Activated CD4-positive, alpha-beta memory T cell treated with anti-CD3 and anti-CD28 coated beads, Interleukin-2, amount 10 ng/mL, durations not matched to agents 7 days and 5 days (primary cell): ENCODE data around the gene SF3B6. TPM values are rescaled to one million over a fixed set of nuclear protein-coding genes. Genes with fewer than 3 reads are reported as not detected.

Experiments used
- CTCF ChIA-PET: fragments of 350-600 bp; sonication (Branson Sonifier 250); formaldehyde crosslinking; loops from one replicate; lab custom pipeline; 2021; ENCODE audit warnings: antibody characterized with exemption, inconsistent platforms; lab: Charles Lee
- POLR2A ChIA-PET: fragments of 350-600 bp; sonication (Branson Sonifier 250); formaldehyde crosslinking; loops from one replicate; lab custom pipeline; 2021; ENCODE audit warnings: antibody characterized with exemption; lab: Charles Lee
- DNase-seq: peaks from one replicate; pipeline ENCODE4 v3.0.0-alpha.2; 2020
- H3K27ac Mint-ChIP-seq: one replicate; pipeline ENCODE4 v1.8.0; 2021; ENCODE audit warnings: mild to moderate bottlenecking, mixed read lengths
- H3K27me3 Mint-ChIP-seq: one replicate; pipeline ENCODE4 v1.8.0; 2021; ENCODE audit warnings: mixed read lengths
- H3K36me3 Mint-ChIP-seq: one replicate; pipeline ENCODE4 v1.8.0; 2021; ENCODE audit warnings: low read depth, mixed read lengths
- H3K4me1 Mint-ChIP-seq: one replicate; pipeline ENCODE4 v1.8.0; 2021; ENCODE audit warnings: mixed read lengths
- H3K4me3 Mint-ChIP-seq: one replicate; pipeline ENCODE4 v1.8.0; 2021; ENCODE audit warnings: mild to moderate bottlenecking, mixed read lengths
- H3K9me3 Mint-ChIP-seq: one replicate; pipeline ENCODE4 v1.8.0; 2021; ENCODE audit warnings: mixed read lengths
- total RNA-seq, 2 experiments: library from RNA; stranded (reverse); gene quantifications; one replicate each; pipeline ENCODE4 v1.2.3, GENCODE V29; 2021

Gene SF3B6, protein sequence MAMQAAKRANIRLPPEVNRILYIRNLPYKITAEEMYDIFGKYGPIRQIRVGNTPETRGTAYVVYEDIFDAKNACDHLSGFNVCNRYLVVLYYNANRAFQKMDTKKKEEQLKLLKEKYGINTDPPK
- total RNA-seq, result 10 to 100 TPM; 87.4 to 88.2 TPM

DNA sequence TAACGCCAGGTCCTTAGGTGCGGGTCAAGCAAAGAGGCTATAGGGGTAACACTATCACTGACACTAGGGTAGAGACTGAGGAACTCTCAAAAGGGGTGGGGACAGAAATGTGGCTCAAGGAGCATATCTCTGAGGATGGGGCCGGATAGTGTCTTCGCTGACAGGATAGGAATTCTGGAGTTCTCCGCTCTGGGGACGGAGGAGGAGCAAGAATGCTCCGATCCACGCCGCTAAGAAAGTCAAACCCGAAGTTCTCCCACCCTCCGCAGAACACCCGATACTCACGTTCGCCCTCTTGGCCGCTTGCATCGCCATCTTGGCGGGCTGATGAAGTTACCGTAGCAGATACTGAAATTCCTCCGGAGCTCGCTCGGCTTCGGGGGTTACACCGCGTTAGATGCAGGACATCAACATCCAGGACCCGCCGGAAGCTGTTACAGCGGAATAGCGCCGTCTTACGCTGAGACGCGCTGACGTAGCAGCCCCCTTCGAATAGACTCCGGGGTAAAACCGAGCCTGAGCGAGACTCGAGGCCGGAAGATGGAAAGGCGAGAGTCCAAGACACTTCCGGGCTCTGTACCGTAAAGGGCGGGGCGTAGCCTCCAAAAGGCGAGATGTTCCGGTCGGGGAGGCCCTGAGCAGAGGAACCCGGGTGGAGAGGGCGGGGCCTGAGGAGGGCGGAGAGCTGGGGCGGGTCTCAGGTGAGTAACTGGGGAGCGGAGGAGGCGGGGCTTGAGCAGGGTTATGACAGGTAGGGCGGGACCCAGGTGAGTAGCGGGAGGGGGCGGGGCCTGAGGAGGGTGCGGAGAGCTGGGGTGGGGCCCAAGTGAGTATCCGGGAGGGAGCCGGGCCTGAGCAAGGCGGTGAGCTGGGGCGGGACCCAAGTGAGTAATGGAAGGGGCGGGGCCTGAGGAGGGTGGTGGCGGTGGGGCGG is at the start of gene SF3B6:
TSS of gene SF3B6 (minus strand) at position 412 of the 934 bp plus-strand sequence. CDS start at position 315, 97 bp downstream.
- Mint-ChIP-seq H3K27ac (peak within 1 kb of the TSS; percentile 96), H3K4me3 (peak within 1 kb of the TSS; percentile 98), H3K9me3 (no peaks in the 10 kb centered on the region), H3K27me3 (no peaks in the 10 kb centered on the region), H3K36me3 (peaks cover 23% of the 10 kb centered on the region), H3K4me1 (peaks cover 38% of the 10 kb centered on the region)
- DNase-seq, result peak; percentile 100
- ChIA-PET CTCF (interaction anchor here (0.7 to 2.4 kb wide), 7 partner anchors 9 to 252 kb away, joined by 3 to 22 read pairs (median 4); partner anchors contain the start of genes ATAD2B, TP53I3 and WDCP), POLR2A (interaction anchor here (0.6 to 3.4 kb wide), 18 partner anchors 9 to 1802 kb away, joined by 3 to 64 read pairs (median 5); partner anchors contain the start of genes ASXL2, ATAD2B, CENPO and FKBP1B)

DNA sequence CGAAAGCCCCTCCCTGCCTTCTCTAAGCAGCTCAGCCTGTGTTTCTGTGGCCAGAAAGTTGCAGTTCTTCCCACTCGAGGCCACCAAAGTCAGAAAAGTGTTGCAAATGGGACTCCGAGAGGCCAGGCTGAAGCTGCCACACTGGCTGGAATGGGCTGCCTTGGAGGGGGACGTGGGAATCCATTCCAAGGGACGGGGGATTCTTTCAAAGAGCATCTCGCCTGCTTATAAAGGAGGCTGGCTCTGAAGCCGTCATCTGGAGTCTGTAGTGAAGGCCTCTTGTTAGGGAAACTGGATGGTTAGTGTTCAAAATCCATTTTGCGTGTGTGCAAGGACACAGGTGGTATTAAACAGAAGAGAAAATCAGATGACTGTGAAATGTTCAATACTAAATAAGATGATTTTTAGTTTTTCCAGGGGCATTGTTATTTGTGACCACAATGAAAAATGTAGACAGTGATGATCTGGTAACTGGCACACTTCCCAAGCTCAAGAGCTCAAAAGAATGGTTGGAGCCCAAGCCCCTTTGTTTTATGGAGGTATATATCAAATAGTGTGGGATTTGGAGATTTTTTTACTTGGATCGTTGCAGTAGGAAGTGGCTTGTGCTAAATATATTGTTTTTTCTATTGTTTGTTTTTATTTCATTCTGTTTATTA is 47.9 kb upstream of the SF3B6 start:
- H3K27me3 Mint-ChIP-seq, result no peaks in the 10 kb centered on the region
- DNase-seq, result no peak
- CTCF ChIA-PET, result interaction anchor here (1.4 to 2.4 kb wide), 3 partner anchors 40 to 198 kb away, joined by 5 to 9 read pairs (median 8); partner anchors contain the start of genes ATAD2B and TP53I3
- H3K4me1 Mint-ChIP-seq, result peaks cover 17% of the 10 kb centered on the region
- H3K9me3 Mint-ChIP-seq, result no peaks in the 10 kb centered on the region
- peaks cover 3% of the 10 kb centered on the region for H3K36me3 Mint-ChIP-seq
- H3K4me3 Mint-ChIP-seq, result peak overlapping the region; percentile 71
- H3K27ac Mint-ChIP-seq, result no peak overlapping the region
- POLR2A ChIA-PET, result interaction anchor here (1.1 to 1.5 kb wide), 5 partner anchors 19 to 198 kb away, joined by 3 to 5 read pairs (median 4); partner anchors contain the start of genes ATAD2B, SF3B6 and WDCP

DNA sequence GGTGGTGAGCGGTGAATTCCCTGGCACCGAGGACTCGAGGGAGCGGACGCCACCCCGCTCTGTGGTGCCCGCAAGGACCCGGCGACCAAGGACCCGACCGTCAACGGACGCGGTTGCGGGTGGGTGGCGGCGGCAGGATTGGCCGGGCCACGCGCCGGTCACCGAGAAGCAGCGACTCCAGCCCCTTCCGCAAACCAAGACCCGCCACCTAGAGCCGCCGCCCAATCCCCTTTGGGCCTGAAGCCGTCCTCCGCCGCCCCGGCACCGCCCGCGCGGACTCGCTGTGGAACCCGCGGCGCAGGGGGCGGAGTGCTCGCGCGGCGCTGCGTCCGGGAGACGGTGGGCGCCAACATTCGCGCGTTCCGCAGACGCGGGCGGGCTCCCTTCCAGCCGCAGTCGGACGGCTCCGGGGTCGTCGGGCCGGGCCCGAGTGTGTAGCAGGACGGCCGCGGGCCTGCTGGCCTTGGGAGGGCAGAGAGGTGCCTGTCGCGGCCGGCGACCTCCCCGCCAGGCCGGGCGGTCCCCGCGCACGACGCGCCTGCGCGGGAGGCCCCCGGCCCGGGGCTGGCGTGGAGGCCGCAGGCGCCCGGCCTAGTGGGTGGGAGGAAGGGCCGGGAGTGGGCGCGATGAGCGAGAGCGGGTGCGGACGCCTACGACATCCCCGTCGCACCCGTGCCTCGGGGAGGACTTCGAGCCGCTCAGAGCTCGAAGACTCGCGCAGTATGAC is 47.2 kb upstream of the SF3B6 start, which contains the start of the genes FAM228B and PFN4:
TSS of gene FAM228B (plus strand) at position 275 of the 727 bp plus-strand sequence. CDS start 893 bp downstream, outside the sequence.
TSS of gene PFN4 (minus strand) at position 140 of the 727 bp plus-strand sequence. CDS start 799 bp downstream, outside the sequence.
- POLR2A ChIA-PET, result interaction anchor here (0.8 to 1.7 kb wide), 8 partner anchors 40 to 197 kb away, joined by 3 to 5 read pairs (median 4); partner anchors contain the start of genes ATAD2B, FKBP1B, SF3B6 and WDCP
- Mint-ChIP-seq H3K27ac (peak within 1 kb of the TSS; percentile 41), H3K9me3 (no peaks in the 10 kb centered on the region)

DNA sequence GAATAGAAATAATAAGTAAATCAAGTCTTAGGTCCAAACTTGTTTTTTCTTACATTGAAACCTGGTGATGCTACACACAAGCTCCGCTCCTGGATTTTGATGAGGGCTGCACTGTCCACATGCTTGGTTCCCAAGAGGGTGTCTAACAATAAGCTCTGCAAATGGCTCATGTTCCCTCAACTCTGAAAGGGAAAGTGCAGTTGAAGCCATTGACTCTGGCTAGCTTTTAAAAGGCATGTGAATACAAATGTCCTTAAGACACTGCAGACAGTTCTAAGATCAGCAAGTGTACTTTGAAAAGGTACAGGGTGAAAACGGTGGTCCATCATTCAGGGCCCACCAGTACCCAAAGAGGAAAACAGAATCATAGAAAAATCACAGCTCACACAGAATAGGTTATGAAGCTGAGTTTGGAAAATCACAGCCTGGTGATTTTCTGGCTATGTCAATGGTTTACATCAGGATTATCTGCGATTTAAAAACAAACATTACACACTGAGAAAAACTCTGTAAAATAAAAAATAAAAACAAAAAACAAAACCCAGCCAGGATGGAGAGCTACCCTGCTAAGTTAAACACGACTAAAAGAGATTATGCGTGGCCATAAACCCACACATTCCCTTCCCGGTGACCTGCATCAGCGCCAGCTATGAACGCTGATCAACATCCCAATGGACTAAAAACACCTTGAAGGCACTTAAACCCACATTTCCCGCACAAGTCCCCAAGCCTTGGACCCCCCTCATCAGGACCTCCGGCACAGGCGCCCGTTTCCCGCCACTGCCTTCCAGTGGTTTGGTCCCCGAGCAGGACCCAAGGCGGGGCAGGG is 46.5 kb upstream of the SF3B6 start:
- H3K4me1 Mint-ChIP-seq, result peaks cover 17% of the 10 kb centered on the region
- H3K27me3 Mint-ChIP-seq, result no peaks in the 10 kb centered on the region
- peak overlapping the region; percentile 41 for H3K27ac Mint-ChIP-seq
- H3K36me3 Mint-ChIP-seq, result no peaks in the 10 kb centered on the region
- no peak for DNase-seq
- POLR2A ChIA-PET, result interaction anchor here (0.6 to 1.7 kb wide), 9 partner anchors 39 to 196 kb away, joined by 3 to 5 read pairs (median 3); partner anchors contain the start of genes ATAD2B, FKBP1B, MFSD2B and SF3B6
- CTCF ChIA-PET, result interaction anchor here (0.9 to 1.9 kb wide), 3 partner anchors 38 to 195 kb away, joined by 5 to 6 read pairs (median 6); partner anchors contain the start of genes ATAD2B and TP53I3
- H3K9me3 Mint-ChIP-seq, result no peaks in the 10 kb centered on the region
- peak overlapping the region; percentile 70 for H3K4me3 Mint-ChIP-seq

More for the DNA sequence above, 47.2 kb upstream of the SF3B6 start, which contains the start of the genes FAM228B and PFN4:
- Mint-ChIP-seq H3K36me3 (peaks cover 3% of the 10 kb centered on the region), H3K27me3 (no peaks in the 10 kb centered on the region), H3K4me1 (peaks cover 17% of the 10 kb centered on the region), H3K4me3 (peak within 1 kb of the TSS; percentile 71)
- CTCF ChIA-PET, result interaction anchor here (0.9 to 2.4 kb wide), 5 partner anchors 39 to 198 kb away, joined by 5 to 9 read pairs (median 6); partner anchors contain the start of genes ATAD2B and TP53I3
- DNase-seq, result peak; percentile 69

DNA sequence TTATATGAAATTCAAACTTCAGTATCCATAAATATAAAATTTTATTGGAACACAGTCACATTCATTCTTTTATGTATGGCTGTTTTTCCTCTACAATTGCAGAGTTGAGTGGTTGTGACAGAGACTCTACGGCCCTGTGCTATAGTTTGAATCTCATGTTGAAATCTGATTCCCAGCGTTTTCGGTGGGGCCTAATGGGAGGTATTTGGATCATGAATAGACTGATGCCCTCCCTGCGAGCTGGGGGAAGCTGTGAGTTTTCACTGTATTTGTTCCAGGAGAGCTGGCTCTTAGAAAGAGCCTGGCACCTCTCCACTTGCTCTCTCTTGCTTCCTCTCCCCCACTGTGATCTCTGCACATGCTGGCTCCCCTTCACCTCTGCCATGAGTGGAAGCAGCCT is 45.3 kb upstream of the SF3B6 start:
- DNase-seq, result no peak
- ChIA-PET POLR2A (interaction anchor here (0.6 to 1.7 kb wide), 6 partner anchors 14 to 195 kb away, joined by 3 to 5 read pairs (median 4); partner anchors contain the start of genes ATAD2B, FKBP1B and MFSD2B), CTCF (interaction anchor here (1.4 to 1.9 kb wide), 2 partner anchors 37 to 194 kb away, joined by 4 to 5 read pairs; partner anchors contain the start of genes ATAD2B and TP53I3)
- no peaks in the 10 kb centered on the region for H3K27me3 Mint-ChIP-seq
- H3K4me1 Mint-ChIP-seq, result peaks cover 17% of the 10 kb centered on the region
- no peaks in the 10 kb centered on the region for H3K36me3 Mint-ChIP-seq
- H3K9me3 Mint-ChIP-seq, result no peaks in the 10 kb centered on the region
- H3K27ac Mint-ChIP-seq, result no peak overlapping the region
- no peak overlapping the region for H3K4me3 Mint-ChIP-seq

DNA sequence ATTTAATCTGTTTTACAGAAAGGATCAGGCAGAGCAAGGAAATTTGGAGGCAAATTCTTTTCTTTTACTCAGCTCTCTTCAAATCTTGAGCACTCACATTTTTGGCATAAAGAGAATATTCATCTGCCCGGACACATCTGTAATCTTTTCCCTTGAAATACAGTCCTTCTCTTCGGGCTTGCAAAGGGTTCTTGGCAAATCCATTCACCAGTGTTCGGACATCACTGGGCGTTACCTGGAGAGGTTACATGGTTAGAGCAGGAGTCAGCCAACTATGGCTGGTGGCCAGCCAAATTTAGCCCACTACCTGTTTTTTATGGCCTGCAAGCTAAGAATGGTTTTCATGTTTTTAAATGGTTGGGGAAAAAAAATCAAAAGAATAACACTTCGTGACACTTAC is 44.9 kb upstream of the SF3B6 start:
- Mint-ChIP-seq H3K27me3 (no peaks in the 10 kb centered on the region), H3K4me1 (peaks cover 17% of the 10 kb centered on the region), H3K9me3 (no peaks in the 10 kb centered on the region), H3K36me3 (no peaks in the 10 kb centered on the region), H3K27ac (no peak overlapping the region), H3K4me3 (no peak overlapping the region)
- CTCF ChIA-PET, result interaction anchor here (1.3 to 1.9 kb wide), 3 partner anchors 11 to 194 kb away, joined by 4 to 5 read pairs (median 4); partner anchors contain the start of genes ATAD2B and TP53I3
- DNase-seq, result no peak
- POLR2A ChIA-PET, result interaction anchor here (0.7 kb wide), 1 partner anchor 14 kb away, joined by 4 read pairs; no protein-coding TSS in a partner anchor

DNA sequence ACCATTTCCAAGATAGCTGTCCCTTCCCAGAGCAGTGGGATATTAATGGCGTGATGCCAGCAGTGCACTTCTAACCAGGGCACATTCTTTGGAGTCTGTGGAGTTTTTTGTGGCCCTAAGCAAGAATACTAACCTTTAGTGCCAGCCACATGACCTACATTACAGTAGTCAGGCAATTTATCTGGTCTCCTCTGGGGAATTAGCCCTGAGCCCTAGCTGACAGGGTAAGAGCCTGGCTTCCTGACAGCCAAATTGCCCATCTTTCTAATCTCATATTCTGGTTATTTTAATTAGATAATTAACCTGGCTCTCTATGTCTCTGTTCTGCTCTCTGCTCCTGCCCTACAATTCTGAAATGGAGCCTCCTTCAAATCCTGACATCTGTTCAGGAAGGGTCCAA is 41.8 kb upstream of the SF3B6 start:
- Mint-ChIP-seq H3K9me3 (no peaks in the 10 kb centered on the region), H3K36me3 (no peaks in the 10 kb centered on the region), H3K4me1 (peaks cover 5% of the 10 kb centered on the region), H3K27ac (no peak overlapping the region), H3K4me3 (no peak overlapping the region), H3K27me3 (no peaks in the 10 kb centered on the region)
- DNase-seq, result no peak
- ChIA-PET POLR2A (no interaction called here), CTCF (no interaction called here)

DNA sequence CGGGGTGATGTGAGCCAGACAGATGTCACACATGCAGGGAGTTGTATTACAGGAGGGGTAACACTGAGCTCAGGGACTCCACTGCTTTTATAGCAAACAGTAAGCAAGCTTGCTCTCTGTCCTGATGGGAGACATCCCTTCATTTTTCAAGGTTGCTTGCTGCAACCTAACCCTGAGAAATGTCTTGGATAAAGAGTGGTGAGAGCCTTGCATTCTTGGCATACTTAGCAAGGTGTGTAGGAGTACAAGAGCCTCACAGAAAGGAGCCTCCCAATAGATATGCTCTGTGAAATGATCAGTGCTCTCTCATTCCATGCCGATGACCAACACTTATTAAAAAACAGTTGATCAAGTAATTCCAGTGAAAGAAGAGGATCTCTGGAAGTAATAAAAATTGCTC is 38.9 kb upstream of the SF3B6 start:
- no peak for DNase-seq
- H3K27me3 Mint-ChIP-seq, result no peaks in the 10 kb centered on the region
- H3K27ac Mint-ChIP-seq, result no peak overlapping the region
- H3K4me3 Mint-ChIP-seq, result no peak overlapping the region
- no peaks in the 10 kb centered on the region for H3K9me3 Mint-ChIP-seq
- ChIA-PET CTCF (no interaction called here), POLR2A (no interaction called here)
- no peaks in the 10 kb centered on the region for H3K4me1 Mint-ChIP-seq
- H3K36me3 Mint-ChIP-seq, result no peaks in the 10 kb centered on the region

DNA sequence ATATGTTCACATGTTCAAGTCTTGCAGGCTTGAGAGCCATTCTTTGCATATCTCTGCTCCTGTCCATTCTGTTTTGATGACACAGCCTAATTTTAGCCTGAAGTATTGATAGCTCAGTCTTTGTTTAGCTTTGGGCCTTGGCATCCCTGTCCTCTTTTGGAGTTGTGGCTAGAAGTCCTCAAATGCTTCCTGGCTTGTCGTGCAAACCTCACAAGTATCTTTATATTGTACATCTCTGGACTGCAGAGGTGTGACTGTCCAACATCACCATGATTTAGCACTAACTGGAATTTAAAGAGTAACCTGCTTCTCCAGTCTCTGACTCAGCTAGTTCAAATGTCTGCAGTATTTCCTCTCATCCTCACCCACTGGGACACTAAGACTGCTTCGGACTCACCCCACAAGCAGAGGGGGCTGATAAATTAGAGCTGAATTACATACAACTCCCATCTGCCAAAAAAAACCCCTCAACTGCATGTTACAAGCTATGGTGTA is 35.3 kb upstream of the SF3B6 start:
- H3K4me1 Mint-ChIP-seq, result no peaks in the 10 kb centered on the region
- ChIA-PET POLR2A (no interaction called here), CTCF (interaction anchor here (1.7 kb wide), 1 partner anchor 27 kb away, joined by 4 read pairs; the partner anchor contains the start of gene TP53I3)
- H3K36me3 Mint-ChIP-seq, result no peaks in the 10 kb centered on the region
- H3K9me3 Mint-ChIP-seq, result peaks cover 19% of the 10 kb centered on the region
- DNase-seq, result no peak
- H3K27me3 Mint-ChIP-seq, result peaks cover 9% of the 10 kb centered on the region
- H3K4me3 Mint-ChIP-seq, result no peak overlapping the region
- no peak overlapping the region for H3K27ac Mint-ChIP-seq

DNA sequence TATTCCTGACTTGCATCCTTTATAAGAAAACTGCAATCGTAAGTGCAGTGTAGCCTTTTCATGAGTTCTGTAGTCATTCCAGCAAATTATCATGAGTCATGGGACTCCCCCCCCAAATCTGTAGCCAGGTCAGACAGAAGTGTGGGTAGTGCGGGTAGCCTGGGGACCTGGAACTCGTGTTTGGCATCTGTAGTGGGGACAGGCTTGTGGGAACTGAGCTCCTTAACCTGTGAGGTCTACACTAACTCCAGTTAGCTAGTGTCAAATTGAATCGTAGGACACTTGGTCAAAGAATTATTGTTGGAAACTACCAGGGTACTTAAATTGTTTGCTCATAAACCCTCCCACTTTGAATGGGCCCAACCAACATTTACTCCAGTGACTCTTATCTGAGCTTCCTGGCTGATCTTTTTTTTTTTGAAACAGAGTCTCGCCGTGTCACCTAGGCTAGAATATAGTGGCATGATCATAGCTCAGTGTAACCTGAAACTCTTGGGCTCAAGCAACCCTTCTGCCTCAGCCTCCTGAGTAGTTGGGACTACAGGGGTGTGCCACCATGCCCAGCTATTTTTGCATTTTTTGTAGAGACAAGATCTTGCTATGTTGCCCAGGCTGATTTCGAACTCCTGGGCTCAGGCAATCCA is 34.7 kb upstream of the SF3B6 start:
- no peak overlapping the region for H3K4me3 Mint-ChIP-seq

More for the DNA sequence above, 34.7 kb upstream of the SF3B6 start:
- Mint-ChIP-seq H3K4me1 (no peaks in the 10 kb centered on the region), H3K36me3 (no peaks in the 10 kb centered on the region), H3K27me3 (peaks cover 9% of the 10 kb centered on the region), H3K27ac (no peak overlapping the region), H3K9me3 (peaks cover 22% of the 10 kb centered on the region)
- CTCF ChIA-PET, result interaction anchor here (1.4 kb wide), 1 partner anchor 10 kb away, joined by 4 read pairs; no protein-coding TSS in a partner anchor
- POLR2A ChIA-PET, result no interaction called here
- DNase-seq, result no peak
